Lung (tissue), 12 donors: ENCODE data around the gene NEUROD2. TPM values are rescaled to one million over a fixed set of nuclear protein-coding genes. Genes with fewer than 3 reads are reported as not detected.

Experiments used
- ATAC-seq: fragments of 200-7000 bp; cut with Tn5 transposase; one replicate; pipeline ENCODE4 v1.9.1; 2020; ENCODE audit warnings: moderate number of reproducible peaks; ENCODE audit not compliant: insufficient read depth, low FRiP score
- DNase-seq, 3 donors: peaks; one replicate each; pipeline ENCODE4 v3.0.0-alpha.2; 2013 to 2017
- H3K27ac ChIP-seq, 2 donors: one replicate each; pipeline ENCODE4 v1.5.1; 2013; ENCODE audit warnings: mild to moderate bottlenecking in 2 of 2, moderate library complexity in 2 of 2, control low read depth in 1 of 2, inconsistent platforms in 1 of 2, low read depth in 1 of 2, low read length in 1 of 2
- H3K27me3 ChIP-seq, 3 donors: one replicate each; pipeline ENCODE4 v1.5.1; 2013; ENCODE audit warnings: low read length in 2 of 3; ENCODE audit not compliant: control insufficient read depth in 3 of 3, insufficient read depth in 3 of 3
- H3K36me3 ChIP-seq, 4 donors: one replicate each; pipeline ENCODE4 v1.5.1; 2013; ENCODE audit warnings: low read length in 4 of 4, mild to moderate bottlenecking in 1 of 4, moderate library complexity in 1 of 4; ENCODE audit not compliant: control insufficient read depth in 4 of 4, insufficient read depth in 4 of 4
- H3K4me1 ChIP-seq, 5 donors: one replicate each; pipeline ENCODE4 v1.5.1; 2013; ENCODE audit warnings: low read length in 5 of 5, mild to moderate bottlenecking in 2 of 5, moderate library complexity in 1 of 5; ENCODE audit not compliant: control insufficient read depth in 5 of 5, insufficient read depth in 5 of 5
- H3K4me3 ChIP-seq: one replicate; pipeline ENCODE4 v1.5.1; 2013; ENCODE audit warnings: mild to moderate bottlenecking, control low read depth, moderate library complexity
- H3K9ac ChIP-seq, 2 donors: one replicate each; pipeline ENCODE4 v1.5.1; 2013; ENCODE audit warnings: low read length in 2 of 2, control low read depth in 1 of 2; ENCODE audit not compliant: insufficient read depth in 1 of 2
- H3K9me3 ChIP-seq, 4 donors: one replicate each; pipeline ENCODE4 v1.5.1; 2013; ENCODE audit warnings: low read length in 3 of 4, mild to moderate bottlenecking in 1 of 4, moderate library complexity in 1 of 4; ENCODE audit not compliant: control insufficient read depth in 4 of 4, insufficient read depth in 3 of 4
- CTCF ChIP-seq: IDR thresholded peaks from 2 replicates; pipeline ENCODE4 v1.5.1; 2012; ENCODE audit warnings: mild to moderate bottlenecking; ENCODE audit errors: control extremely low read depth, extremely low read depth
- WGBS, 2 donors: extraction: QIAGEN DNeasy Blood & Tissue Kit; methylation state at CpG; one replicate each; pipeline ENCODE4 v1.1.7; 2013; 5-methylcytosine and 5-hydroxymethylcytosine counted together
- polyA plus RNA-seq, 2 donors: library from polyadenylated mRNA; stranded (reverse); fragments of 200-250 nt; gene quantifications; one replicate each; pipeline ENCODE4 v1.2.1, GENCODE V29; 2013
- total RNA-seq, 2 donors: library from RNA; depleted of rRNA in 1 of 2; stranded (reverse); fragments of >200 nt in 1 of 2; gene quantifications; one replicate each; pipeline ENCODE4 v1.2.1, GENCODE V29; 2014 to 2021
- donor health status: control.
- donor health status: control.
- donor health status: Bipolar disorder and iron deficiency.
- donor health status: healthy.
- donor health status: DM: yes; HTN: yes; CAD: no.

The NEUROD2 gene
- total and polyA plus RNA-seq, 4 donors, result 0.04 TPM; not detected in 3

- DNase-seq, result no peak
- ATAC-seq, result no peak
These were observed 22.2 kb upstream of the NEUROD2 start for GRCh38 chr17:39629898-39630297.

DNA sequence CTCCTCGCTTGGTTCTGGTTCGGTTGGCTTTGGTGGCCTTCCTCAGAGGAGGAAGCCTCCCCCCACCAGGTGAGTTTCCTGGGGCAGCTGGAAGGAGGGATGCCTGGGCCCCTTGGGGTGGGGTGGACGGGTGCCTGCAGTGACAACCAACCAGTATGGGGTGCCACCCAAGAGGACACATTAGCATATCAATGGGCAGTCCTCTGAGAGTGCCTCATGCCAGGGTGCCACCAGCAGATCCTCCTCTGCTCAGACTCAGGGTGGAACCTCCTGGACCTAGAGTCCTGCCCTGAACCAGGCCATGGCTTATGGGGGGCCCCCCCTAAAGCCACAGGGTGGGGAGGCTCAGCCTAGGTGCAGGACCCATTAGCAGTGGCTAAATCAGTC, 21.8 kb upstream of the NEUROD2 start:
- DNase-seq (no peak), ATAC-seq (no peak)
- H3K4me1 ChIP-seq, result peaks cover 0 to 42% (median 22%) of the 10 kb centered on the region in 5 donors
- H3K36me3 ChIP-seq, result peaks cover 0 to 3% (median 0%) of the 10 kb centered on the region in 4 donors
- H3K9me3 ChIP-seq, result no peaks in the 10 kb centered on the region
- TF ChIP-seq CTCF, result no peak
- 65 to 66% methylated on average over 3 of the region's 3 CpGs for WGBS, 2 donors
- H3K4me3 ChIP-seq, result no peak overlapping the region
- H3K9ac ChIP-seq, result no peak overlapping the region
- peak overlapping the region in 1 of 2 donors; percentile 26 for H3K27ac ChIP-seq
- peaks cover 0 to 8% (median 3%) of the 10 kb centered on the region in 3 donors for H3K27me3 ChIP-seq

More at GRCh38 chr17:39629898-39630297, 22.2 kb upstream of the NEUROD2 start:
- Histone ChIP-seq H3K36me3 (peaks cover 0 to 3% (median 0%) of the 10 kb centered on the region in 4 donors), H3K27ac (no peak overlapping the region), H3K27me3 (peaks cover 0 to 5% (median 3%) of the 10 kb centered on the region in 3 donors), H3K4me1 (peaks cover 0 to 38% (median 18%) of the 10 kb centered on the region in 5 donors), H3K9me3 (no peaks in the 10 kb centered on the region), H3K4me3 (no peak overlapping the region), H3K9ac (no peak overlapping the region)
- no peak for TF ChIP-seq CTCF
- WGBS, 2 donors, result 35 to 64% methylated on average over 12 of the region's 12 CpGs

GRCh38 chr17:39628655-39629493, 21.2 kb upstream of the NEUROD2 start:
- peak overlapping the region in 1 of 2 donors; percentile 67 for H3K27ac ChIP-seq
- no peaks in the 10 kb centered on the region for H3K9me3 ChIP-seq
- no peak for DNase-seq
- 71 to 75% methylated on average over 10 of the region's 10 CpGs for WGBS, 2 donors
- peaks cover 0 to 11% (median 3%) of the 10 kb centered on the region in 3 donors for H3K27me3 ChIP-seq
- TF ChIP-seq CTCF, result no peak
- peak; percentile 44 for ATAC-seq
- peaks cover 0 to 43% (median 22%) of the 10 kb centered on the region in 5 donors for H3K4me1 ChIP-seq
- no peak overlapping the region for H3K4me3 ChIP-seq
- H3K9ac ChIP-seq, result no peak overlapping the region
- peaks cover 0 to 3% (median 0%) of the 10 kb centered on the region in 4 donors for H3K36me3 ChIP-seq
